Mucosa of descending colon (tissue), 3 donors: Measurements from ENCODE around the gene B4GALNT3. TPM values are rescaled to one million over a fixed set of nuclear protein-coding genes. Genes with fewer than 3 reads are reported as not detected.

ENCODE experiments used
- ATAC-seq: fragments of 200-7000 bp; cut with Tn5 transposase; one replicate; pipeline ENCODE4 v1.9.1; 2020; ENCODE audit warnings: mild to moderate bottlenecking, moderate library complexity
- DNase-seq, 3 donors: peaks; one replicate each; pipeline ENCODE4 v3.0.0-alpha.2; 2020
- H3K36me3 ChIP-seq: fragments of 200-600 bp; one replicate; pipeline ENCODE4 v1.8.0; 2021; ENCODE audit warnings: low read depth, mild to moderate bottlenecking
- H3K4me1 ChIP-seq: fragments of 200-600 bp; one replicate; pipeline ENCODE4 v1.8.0; 2021; ENCODE audit warnings: low read depth, mild to moderate bottlenecking
- H3K4me3 ChIP-seq: fragments of 200-600 bp; one replicate; pipeline ENCODE4 v1.8.0; 2021; ENCODE audit warnings: mild to moderate bottlenecking
- H3K9me3 ChIP-seq: fragments of 200-600 bp; one replicate; pipeline ENCODE4 v1.8.0; 2021; ENCODE audit warnings: mild to moderate bottlenecking
- intact Hi-C, 2 donors: fragments of 100-400 bp; cut with DNase I in 1 of 2; cut with micrococcal nuclease in 1 of 2; formaldehyde crosslinking; loops; one replicate each; pipeline versions ENCODE4 v1.11.0 to v1.11.1; 2022; cut with DNase I, micrococcal nuclease
- total RNA-seq, 3 donors: library from RNA; stranded (reverse); fragmentation: NEBNext Ultra II Directional in 2 of 3; extraction: Animal tissue kit (Norgen Biotek cat#: 25700) in 2 of 3; gene quantifications; one replicate each; pipeline versions ENCODE4 v1.2.1 to v1.2.4, GENCODE V29; 2021 to 2023
- TF ChIP-seq, protein P1 (sequence below): fragments of 200-600 bp; IDR thresholded peaks from one replicate; pipeline ENCODE4 v1.8.0; 2022; ENCODE audit warnings: antibody characterized with exemption, mild to moderate bottlenecking
- donor health status: DM: no; HTN: no; CAD: no; lungs with moderate emphysema.
- donor health status: DM: no; HTN: no; CAD: no.
- donor health status: DM: no; HTN: yes; CAD: no.

Gene B4GALNT3
- total RNA-seq, 3 donors from 2014 or later: 62.9 to 134 (median 94.9) TPM

DNA sequence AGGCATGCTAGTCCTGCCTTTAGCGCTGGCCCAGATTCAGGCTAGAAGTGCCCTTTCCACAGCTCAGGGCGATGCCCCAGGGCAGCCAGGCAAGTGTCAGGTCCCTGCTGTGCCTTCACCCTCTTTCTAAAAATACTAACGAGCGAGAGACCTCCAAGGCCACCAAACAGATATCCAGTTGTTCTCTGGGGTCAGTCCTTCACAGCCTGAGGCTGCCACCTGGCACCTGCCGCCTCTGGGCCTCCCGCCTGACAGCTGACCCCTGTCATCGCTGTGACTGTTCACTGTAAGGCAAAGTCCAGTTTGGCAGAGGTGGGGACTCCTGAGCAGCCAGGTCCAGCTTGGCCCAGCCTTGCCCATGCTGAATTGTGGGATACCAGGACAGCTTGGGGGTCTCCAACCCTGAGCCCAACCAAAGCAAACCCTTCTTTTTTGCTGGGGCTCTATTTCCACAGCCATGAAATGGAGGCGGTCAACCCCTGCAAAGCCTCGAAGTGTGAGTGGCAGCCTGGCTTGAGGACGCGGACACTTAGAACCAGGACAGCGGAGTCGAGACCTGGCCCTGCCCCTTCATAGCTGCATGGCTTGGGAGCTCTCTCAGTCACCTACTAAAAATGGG, 123.6 kb downstream of the B4GALNT3 start:
- no peaks in the 10 kb centered on the region for H3K36me3 ChIP-seq
- H3K9me3 ChIP-seq: no peaks in the 10 kb centered on the region
- TF ChIP-seq, protein P1, sequence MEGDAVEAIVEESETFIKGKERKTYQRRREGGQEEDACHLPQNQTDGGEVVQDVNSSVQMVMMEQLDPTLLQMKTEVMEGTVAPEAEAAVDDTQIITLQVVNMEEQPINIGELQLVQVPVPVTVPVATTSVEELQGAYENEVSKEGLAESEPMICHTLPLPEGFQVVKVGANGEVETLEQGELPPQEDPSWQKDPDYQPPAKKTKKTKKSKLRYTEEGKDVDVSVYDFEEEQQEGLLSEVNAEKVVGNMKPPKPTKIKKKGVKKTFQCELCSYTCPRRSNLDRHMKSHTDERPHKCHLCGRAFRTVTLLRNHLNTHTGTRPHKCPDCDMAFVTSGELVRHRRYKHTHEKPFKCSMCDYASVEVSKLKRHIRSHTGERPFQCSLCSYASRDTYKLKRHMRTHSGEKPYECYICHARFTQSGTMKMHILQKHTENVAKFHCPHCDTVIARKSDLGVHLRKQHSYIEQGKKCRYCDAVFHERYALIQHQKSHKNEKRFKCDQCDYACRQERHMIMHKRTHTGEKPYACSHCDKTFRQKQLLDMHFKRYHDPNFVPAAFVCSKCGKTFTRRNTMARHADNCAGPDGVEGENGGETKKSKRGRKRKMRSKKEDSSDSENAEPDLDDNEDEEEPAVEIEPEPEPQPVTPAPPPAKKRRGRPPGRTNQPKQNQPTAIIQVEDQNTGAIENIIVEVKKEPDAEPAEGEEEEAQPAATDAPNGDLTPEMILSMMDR: no peak
- DNase-seq (no peak), ATAC-seq (peak; percentile 51)
- H3K4me3 ChIP-seq: no peak overlapping the region
- H3K4me1 ChIP-seq: no peaks in the 10 kb centered on the region
- intact Hi-C loops: no loop called here

GRCh38 chr12:585062-586061, 125.6 kb downstream of the B4GALNT3 start:
- ATAC-seq: no peak

DNA sequence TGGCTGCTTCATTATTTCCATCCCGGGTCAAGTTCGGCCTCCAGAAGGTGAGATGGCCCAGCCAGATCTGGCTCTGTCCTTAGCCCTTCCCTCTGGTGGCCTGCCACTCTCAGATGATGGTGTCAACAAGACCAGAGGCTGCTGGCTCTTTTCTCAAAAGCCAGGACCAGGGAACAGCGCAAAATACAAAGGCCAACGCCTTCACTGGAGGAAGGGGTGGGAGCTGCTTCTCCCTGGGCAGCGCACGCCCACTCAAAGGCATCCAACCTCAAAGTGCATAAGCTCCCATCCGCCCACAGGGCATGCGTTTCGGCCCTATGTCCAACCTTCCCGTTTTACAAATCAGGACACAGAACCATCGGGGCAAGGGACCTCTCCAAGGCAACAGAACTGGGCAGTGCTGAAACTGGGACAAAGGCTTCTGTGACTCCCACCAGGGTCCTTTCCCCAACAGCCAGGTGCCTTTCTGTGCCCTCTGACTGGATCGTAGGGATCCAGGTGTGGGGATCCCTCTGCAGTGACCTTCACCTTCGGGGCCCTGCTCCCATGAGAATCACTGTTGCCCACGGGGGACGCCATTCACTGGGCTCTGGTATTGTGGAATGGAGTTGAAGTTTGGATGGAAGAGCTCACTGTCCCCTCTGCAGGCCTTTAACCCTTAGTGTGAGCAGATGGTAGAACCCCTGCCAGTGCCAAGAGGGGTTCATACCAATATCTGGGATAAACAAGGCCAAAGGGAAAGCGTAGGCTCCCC, 126.8 kb downstream of the B4GALNT3 start:
- no peaks in the 10 kb centered on the region for H3K9me3 ChIP-seq
- intact Hi-C loops: no loop called here
- no peak overlapping the region for H3K4me3 ChIP-seq
- ATAC-seq: no peak
- H3K36me3 ChIP-seq: no peaks in the 10 kb centered on the region
- TF ChIP-seq, protein P1: no peak
- DNase-seq: no peak
- H3K4me1 ChIP-seq: no peaks in the 10 kb centered on the region

More at GRCh38 chr12:585062-586061, 125.6 kb downstream of the B4GALNT3 start:
- H3K4me3 ChIP-seq: no peak overlapping the region
- no peaks in the 10 kb centered on the region for H3K4me1 ChIP-seq
- H3K36me3 ChIP-seq: no peaks in the 10 kb centered on the region
- intact Hi-C loops: no loop called here
- no peak for DNase-seq
- H3K9me3 ChIP-seq: no peaks in the 10 kb centered on the region
- TF ChIP-seq, protein P1: no peak

- intact Hi-C loops: no loop called here
- ATAC-seq (no peak), DNase-seq (no peak)
These were observed 127.6 kb downstream of the B4GALNT3 start for GRCh38 chr12:587132-588023.

More at GRCh38 chr12:587132-588023, 127.6 kb downstream of the B4GALNT3 start:
- Histone ChIP-seq H3K36me3 (no peaks in the 10 kb centered on the region), H3K4me1 (no peaks in the 10 kb centered on the region), H3K9me3 (no peaks in the 10 kb centered on the region), H3K4me3 (no peak overlapping the region)
- TF ChIP-seq, protein P1: no peak
